Measurements from ENCODE around the gene BRAT1. TPM values are rescaled to one million over a fixed set of nuclear protein-coding genes. Genes with fewer than 3 reads are reported as not detected.

Gene BRAT1
- total and polyA plus RNA-seq, 2 donors (not counting 1 experiment from before 2014, with no cell fraction given): 36.8 to 68.3 TPM

GRCh38 chr7:2510909-2511768 lies 44.2 kb downstream of the BRAT1 start:
- Histone ChIP-seq H3K4me1 (ENCODE audit: control insufficient read depth in 2 of 2, insufficient read depth in 2 of 2, low read length in 2 of 2) (peaks cover 60 to 71% of the 10 kb centered on the region in 2 donors), H3K27me3 (replicated peaks in 1 of 4; ENCODE audit: control extremely low read depth in 1 of 4, control insufficient read depth in 3 of 4, insufficient read depth in 4 of 4, low read length in 3 of 4) (no peaks in the 10 kb centered on the region), H3K9me3 (ENCODE audit: control extremely low read depth in 1 of 3, control insufficient read depth in 2 of 3, insufficient read depth in 1 of 3, low read length in 2 of 3) (no peaks in the 10 kb centered on the region), H3K9ac (ENCODE audit: low read length) (peak overlapping the region; percentile 70), H3K4me3 (ENCODE audit: control extremely low read depth in 1 of 5, extremely low read depth in 1 of 5, insufficient read depth in 1 of 5, low read depth in 2 of 5, low read length in 4 of 5) (peak overlapping the region in 4 of 5 experiments; percentile 37 to 51 (median 40)), H3K79me2 (ENCODE audit: control insufficient read depth, insufficient read depth, low read length) (peaks cover 27% of the 10 kb centered on the region), H3K4me2 (replicated peaks; ENCODE audit: low read depth, low read length, poor library complexity, severe bottlenecking) (peak overlapping the region; percentile 93), H2AFZ (ENCODE audit: insufficient read depth, low read depth, low read length, poor library complexity, severe bottlenecking) (peak overlapping the region; percentile 67), H3K36me3 (replicated peaks in 1 of 2; ENCODE audit: control extremely low read depth in 1 of 2, control insufficient read depth in 1 of 2, extremely low read depth in 1 of 2, insufficient read depth in 2 of 2, low read length in 1 of 2) (no peaks in the 10 kb centered on the region), H3K27ac (ENCODE audit: low read length in 2 of 2) (peak overlapping the region; percentile 99 to 100), H4K20me1 (ENCODE audit: control insufficient read depth, insufficient read depth, low read length, poor library complexity, severe bottlenecking) (no peaks in the 10 kb centered on the region)
- peak overlapping the region; percentile 88 for H3K4me3 Mint-ChIP-seq
- H3K9me3 Mint-ChIP-seq (ENCODE audit: insufficient read depth): no peaks in the 10 kb centered on the region
- H3K4me1 Mint-ChIP-seq: peaks cover 67% of the 10 kb centered on the region
- H3K27ac Mint-ChIP-seq: peak overlapping the region; percentile 99
- CTCF ChIA-PET: interaction anchor here (0.8 to 5.0 kb wide), 11 partner anchors 10 to 199 kb away, joined by 3 to 34 read pairs (median 7); no protein-coding TSS in a partner anchor
- ATAC-seq (ENCODE audit: low read depth) (peak; percentile 70), DNase-seq (peak; percentile 95)
- TF ChIP-seq CTCF (IDR thresholded peaks at IDR 0.05) (no peak), EZH2 (IDR thresholded peaks at IDR 0.05; ENCODE audit: borderline replicate concordance, insufficient read depth, low read depth, low read length, poor library complexity, severe bottlenecking) (no peak)
- POLR2A ChIA-PET: interaction anchor here (0.6 to 7.5 kb wide), 18 partner anchors 9 to 1001 kb away, joined by 3 to 340 read pairs (median 4); partner anchors contain the start of genes BRAT1, CHST12, LFNG and TTYH3
- under 1% methylated on average over 24 of the region's 27 CpGs for WGBS (ENCODE audit: insufficient coverage)
- H3K27me3 Mint-ChIP-seq: no peaks in the 10 kb centered on the region
- intact Hi-C loops (cut with micrococcal nuclease): loop anchor here (1.0 to 2.0 kb wide), 3 partner anchors 8 to 34 kb away; partner anchors contain the start of genes GRIFIN and LFNG

Measured in B cell (primary cell).